ENCODE results near the gene RNU6-7. TPM values are rescaled to one million over a fixed set of nuclear protein-coding genes. Genes with fewer than 3 reads are reported as not detected.

The RNU6-7 gene
- total RNA-seq, 1 experiment from 2014 or later = not detected

DNA sequence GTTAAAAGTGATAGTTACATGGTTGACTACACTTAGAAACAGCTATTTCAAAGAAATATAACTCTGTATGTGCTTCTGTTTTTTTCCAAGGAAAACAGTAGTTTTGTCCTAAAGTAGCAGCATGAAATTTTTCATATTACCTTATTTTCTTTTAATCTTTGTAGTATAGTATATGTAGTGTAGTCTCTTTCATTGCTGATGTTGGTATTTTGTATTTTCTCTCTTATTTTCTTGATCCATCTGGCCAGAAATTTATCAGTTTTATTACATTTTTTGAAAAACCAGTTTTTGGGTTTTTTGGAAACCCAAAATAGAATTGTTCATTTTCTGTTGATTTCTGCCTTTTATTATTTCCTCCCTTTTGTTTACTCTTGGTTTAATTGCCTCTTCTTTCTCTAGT, 7.6 kb downstream of the RNU6-7 start:
- Histone ChIP-seq H3K9me3 (ENCODE audit: control insufficient read depth, low read depth, low read length) (no peaks in the 10 kb centered on the region), H3K23me2 (ENCODE audit: insufficient read length, low read depth, low read length, poor library complexity, severe bottlenecking) (no peaks in the 10 kb centered on the region), H3K14ac (ENCODE audit: insufficient read depth, low read length) (no peak overlapping the region), H2AFZ (ENCODE audit: low read length) (no peak overlapping the region), H4K20me1 (ENCODE audit: control insufficient read depth, insufficient read depth, insufficient read length) (no peaks in the 10 kb centered on the region), H2BK15ac (ENCODE audit: low read depth, low read length) (no peak overlapping the region), H3K79me2 (ENCODE audit: insufficient read depth, low read length) (no peaks in the 10 kb centered on the region), H3K18ac (ENCODE audit: insufficient read length, low read depth, low read length) (no peak overlapping the region), H3T11ph (ENCODE audit: low read length) (no peak overlapping the region), H3K9ac (ENCODE audit: extremely low read depth, insufficient read length, low read length) (no peak overlapping the region), H3K4ac (ENCODE audit: low read depth, low read length) (no peak overlapping the region), H2BK12ac (ENCODE audit: insufficient read length, low read depth, low read length) (no peak overlapping the region), H2AK5ac (ENCODE audit: insufficient read length, low read length) (no peak overlapping the region), H3K4me2 (ENCODE audit: insufficient read depth, insufficient read length, low read length) (no peak overlapping the region), H4K8ac (replicated peaks; ENCODE audit: insufficient read length, low read depth, low read length) (no peak overlapping the region), H2BK20ac (ENCODE audit: low read depth, low read length, poor library complexity, severe bottlenecking) (no peak overlapping the region), H3K4me1 (ENCODE audit: insufficient read depth, low read length) (no peaks in the 10 kb centered on the region), H3K27ac (ENCODE audit: insufficient read length, low read depth, low read length) (no peak overlapping the region), H3K56ac (ENCODE audit: insufficient read length, low read depth, low read length) (no peak overlapping the region), H3K79me1 (ENCODE audit: insufficient read depth, low read depth, low read length, poor library complexity, severe bottlenecking) (no peaks in the 10 kb centered on the region), H2BK5ac (ENCODE audit: insufficient read length, low read length) (no peak overlapping the region), H4K5ac (ENCODE audit: insufficient read length, low read depth, low read length) (no peak overlapping the region), H3K27me3 (ENCODE audit: insufficient read depth, low read length) (no peaks in the 10 kb centered on the region), H3K23ac (ENCODE audit: insufficient read length, low read depth, low read length) (no peak overlapping the region), H4K91ac (ENCODE audit: insufficient read length, low read depth, low read length) (no peak overlapping the region), H2BK120ac (ENCODE audit: low read depth, low read length, poor library complexity, severe bottlenecking) (no peak overlapping the region)
- Mint-ChIP-seq H3K36me3 (ENCODE audit: insufficient read depth in 1 of 3, low read depth in 3 of 3) (no peaks in the 10 kb centered on the region), H3K4me3 (no peak overlapping the region), H3K9me3 (no peaks in the 10 kb centered on the region), H3K27me3 (ENCODE audit: low read depth) (peaks cover 2% of the 10 kb centered on the region), H3K27ac (no peak overlapping the region), H3K4me1 (peaks cover 12% of the 10 kb centered on the region in 2 experiments)
- TF ChIP-seq, protein P1, sequence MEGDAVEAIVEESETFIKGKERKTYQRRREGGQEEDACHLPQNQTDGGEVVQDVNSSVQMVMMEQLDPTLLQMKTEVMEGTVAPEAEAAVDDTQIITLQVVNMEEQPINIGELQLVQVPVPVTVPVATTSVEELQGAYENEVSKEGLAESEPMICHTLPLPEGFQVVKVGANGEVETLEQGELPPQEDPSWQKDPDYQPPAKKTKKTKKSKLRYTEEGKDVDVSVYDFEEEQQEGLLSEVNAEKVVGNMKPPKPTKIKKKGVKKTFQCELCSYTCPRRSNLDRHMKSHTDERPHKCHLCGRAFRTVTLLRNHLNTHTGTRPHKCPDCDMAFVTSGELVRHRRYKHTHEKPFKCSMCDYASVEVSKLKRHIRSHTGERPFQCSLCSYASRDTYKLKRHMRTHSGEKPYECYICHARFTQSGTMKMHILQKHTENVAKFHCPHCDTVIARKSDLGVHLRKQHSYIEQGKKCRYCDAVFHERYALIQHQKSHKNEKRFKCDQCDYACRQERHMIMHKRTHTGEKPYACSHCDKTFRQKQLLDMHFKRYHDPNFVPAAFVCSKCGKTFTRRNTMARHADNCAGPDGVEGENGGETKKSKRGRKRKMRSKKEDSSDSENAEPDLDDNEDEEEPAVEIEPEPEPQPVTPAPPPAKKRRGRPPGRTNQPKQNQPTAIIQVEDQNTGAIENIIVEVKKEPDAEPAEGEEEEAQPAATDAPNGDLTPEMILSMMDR (conservative IDR thresholded peaks at IDR 0.05) = no peak
- DNase-seq = no peak
